ENCODE data around the gene FABP6.

- TF ChIP-seq NR2F2 (IDR thresholded peaks at IDR 0.05) (no peak), TAF1 (conservative IDR thresholded peaks at IDR 0.05) (no peak), GABPA (IDR thresholded peaks at IDR 0.05 in 1 of 2, conservative IDR thresholded peaks at IDR 0.05 in 1 of 2) (no peak), CTCF (IDR thresholded peaks at IDR 0.05; ENCODE audit: low read depth, low read length, missing input control) (no peak), REST (IDR thresholded peaks at IDR 0.05) (no peak), MAX (IDR thresholded peaks at IDR 0.05) (no peak), RAD21 (IDR thresholded peaks at IDR 0.05) (no peak), SP1 (IDR thresholded peaks at IDR 0.05) (no peak), HNF4G (IDR thresholded peaks at IDR 0.05) (no peak), RXRA (IDR thresholded peaks at IDR 0.05) (no peak), ATF3 (IDR thresholded peaks at IDR 0.05) (no peak), FOXA1 (IDR thresholded peaks at IDR 0.05) (no peak), EGR1 (IDR thresholded peaks at IDR 0.05; ENCODE audit: low read depth in 2 of 2) (no peak), YY1 (IDR thresholded peaks at IDR 0.05) (no peak)
Observed at GRCh38 chr5:160272889-160273288, 43.6 kb downstream of the FABP6 start.
